Measurements from ENCODE around the gene AMOTL1. TPM values are rescaled to one million over a fixed set of nuclear protein-coding genes. Genes with fewer than 3 reads are reported as not detected.
"Not testable (repeated sequence)": the region's sequence is repeated elsewhere in the genome, so short reads cannot be mapped to it uniquely, and the experiment has no call there.

The AMOTL1 gene
- total RNA-seq, 2 donors from 2014 or later: 45.0 to 60.0 TPM

- Mint-ChIP-seq H3K4me1 (peaks cover 35% of the 10 kb centered on the region), H3K27ac (no peak overlapping the region), H3K9me3 (no peaks in the 10 kb centered on the region), H3K4me3 (no peak overlapping the region), H3K27me3 (ENCODE audit: insufficient read depth) (peaks cover 5% of the 10 kb centered on the region), H3K36me3 (ENCODE audit: low read depth) (peaks cover 6% of the 10 kb centered on the region)
- Histone ChIP-seq H3K36me3 (ENCODE audit: control insufficient read depth, insufficient read depth, low read length) (peaks cover 43% of the 10 kb centered on the region), H3K9ac (ENCODE audit: extremely low read depth, low read length, poor library complexity, severe bottlenecking) (no peak overlapping the region), H3K4me3 (ENCODE audit: low read length) (no peak overlapping the region), H3K9me3 (ENCODE audit: control insufficient read depth, low read length) (no peaks in the 10 kb centered on the region), H3K27ac (ENCODE audit: low read depth, low read length) (no peak overlapping the region), H3K27me3 (ENCODE audit: control insufficient read depth, insufficient read depth, low read length, poor library complexity, severe bottlenecking) (no peaks in the 10 kb centered on the region), H3K4me1 (ENCODE audit: control insufficient read depth, insufficient read depth, low read length) (peaks cover 9% of the 10 kb centered on the region)
- no peak for TF ChIP-seq CTCF (conservative IDR thresholded peaks at IDR 0.05)
- DNase-seq: no peak
- 94 to 95% methylated on average over 2 to 3 of the region's 3 CpGs for WGBS, 2 experiments (ENCODE audit: insufficient coverage in 1 of 2, insufficient read length in 1 of 2)
Measured at GRCh38 chr11:94791216-94791889, 23.2 kb downstream of the AMOTL1 start.

- not testable (repeated sequence) for H3K27ac ChIP-seq (ENCODE audit: low read depth, low read length); H3K9me3 ChIP-seq (ENCODE audit: control insufficient read depth, low read length); H3K9ac ChIP-seq (ENCODE audit: extremely low read depth, low read length, poor library complexity, severe bottlenecking); H3K27me3 ChIP-seq (ENCODE audit: control insufficient read depth, insufficient read depth, low read length, poor library complexity, severe bottlenecking); H3K4me1 ChIP-seq (ENCODE audit: control insufficient read depth, insufficient read depth, low read length); H3K9me3 Mint-ChIP-seq; H3K36me3 Mint-ChIP-seq (ENCODE audit: low read depth); H3K4me3 Mint-ChIP-seq; H3K27me3 Mint-ChIP-seq (ENCODE audit: insufficient read depth); H3K27ac Mint-ChIP-seq; DNase-seq; H3K4me3 ChIP-seq (ENCODE audit: low read length)
- H3K36me3 ChIP-seq (ENCODE audit: control insufficient read depth, insufficient read depth, low read length): peaks cover 49% of the 10 kb centered on the region
- H3K4me1 Mint-ChIP-seq: peaks cover 32% of the 10 kb centered on the region
- 90 to 99% methylated on average over 3 to 5 of the region's 5 CpGs for WGBS, 2 experiments (ENCODE audit: insufficient coverage in 1 of 2, insufficient read length in 1 of 2)
Measured at GRCh38 chr11:94791942-94792341, 23.8 kb downstream of the AMOTL1 start.

- Mint-ChIP-seq H3K4me1 (peaks cover 30% of the 10 kb centered on the region), H3K36me3 (ENCODE audit: low read depth) (peaks cover 6% of the 10 kb centered on the region), H3K4me3 (no peak overlapping the region), H3K9me3 (no peaks in the 10 kb centered on the region), H3K27me3 (ENCODE audit: insufficient read depth) (peaks cover 5% of the 10 kb centered on the region), H3K27ac (no peak overlapping the region)
- Histone ChIP-seq H3K4me3 (ENCODE audit: low read length) (no peak overlapping the region), H3K9me3 (ENCODE audit: control insufficient read depth, low read length) (no peaks in the 10 kb centered on the region), H3K36me3 (ENCODE audit: control insufficient read depth, insufficient read depth, low read length) (peaks cover 54% of the 10 kb centered on the region), H3K4me1 (ENCODE audit: control insufficient read depth, insufficient read depth, low read length) (peaks cover 9% of the 10 kb centered on the region), H3K27ac (ENCODE audit: low read depth, low read length) (no peak overlapping the region), H3K27me3 (ENCODE audit: control insufficient read depth, insufficient read depth, low read length, poor library complexity, severe bottlenecking) (no peaks in the 10 kb centered on the region), H3K9ac (ENCODE audit: extremely low read depth, low read length, poor library complexity, severe bottlenecking) (no peak overlapping the region)
- WGBS, 2 experiments (ENCODE audit: insufficient coverage in 1 of 2, insufficient read length in 1 of 2): 94 to 100% methylated on average over 3 of the region's 3 CpGs
- DNase-seq: no peak
- TF ChIP-seq CTCF (conservative IDR thresholded peaks at IDR 0.05): no peak
Measured at GRCh38 chr11:94792451-94792850, 24.3 kb downstream of the AMOTL1 start.
